Gastrocnemius medialis (tissue), 4 donors: ENCODE results near the gene PCOLCE2. TPM values are rescaled to one million over a fixed set of nuclear protein-coding genes. Genes with fewer than 3 reads are reported as not detected.

Source experiments
- ATAC-seq, 2 donors: fragments of 150-250 bp; one replicate each; pipeline ENCODE4 v1.9.1; 2016
- DNase-seq, 2 donors: peaks; one replicate each; pipeline ENCODE4 v3.0.0-alpha.2; 2019
- H3K27ac ChIP-seq, 4 donors: fragments of 200-600 bp; sonication (generic); 1 replicate in 1 of 4; 2 replicates in 3 of 4; pipeline ENCODE4 v1.5.1; 2016 to 2018; ENCODE audit warnings: mild to moderate bottlenecking in 2 of 4, moderate library complexity in 1 of 4
- H3K27me3 ChIP-seq, 3 donors: fragments of 200-600 bp; sonication (generic) in 2 of 3; 1 replicate in 1 of 3; 2 replicates in 2 of 3; pipeline versions ENCODE4 v1.5.1 to v1.6.0; 2016 to 2019; ENCODE audit warnings: mild to moderate bottlenecking in 1 of 3, moderate library complexity in 1 of 3
- H3K36me3 ChIP-seq, 2 donors: fragments of 200-600 bp; sonication (generic) in 1 of 2; one replicate each; pipeline ENCODE4 v1.5.1; 2017 to 2018
- H3K4me1 ChIP-seq, 2 donors: fragments of 200-600 bp; sonication (generic) in 1 of 2; one replicate each; pipeline ENCODE4 v1.5.1; 2016 to 2017; ENCODE audit warnings: mild to moderate bottlenecking in 2 of 2
- H3K4me3 ChIP-seq, 4 donors: fragments of 200-600 bp; sonication (generic) in 3 of 4; 1 replicate in 1 of 4; 2 replicates in 3 of 4; pipeline ENCODE4 v1.5.1; 2016 to 2019; ENCODE audit warnings: mild to moderate bottlenecking in 2 of 4
- H3K9me3 ChIP-seq, 3 donors: fragments of 200-600 bp; sonication (generic) in 2 of 3; 1 replicate in 1 of 3; 2 replicates in 2 of 3; pipeline ENCODE4 v1.5.1; 2016 to 2019
- CTCF ChIP-seq, 5 experiments: fragments of 450-650 bp in 3 of 5; fragments of 200-600 bp in 2 of 5; sonication (generic) in 2 of 5; IDR thresholded peaks in 4 of 5; conservative IDR thresholded peaks in 1 of 5; 1 replicate in 4 of 5; 2 replicates in 1 of 5; pipeline ENCODE4 v1.5.1; 2016 to 2019; ENCODE audit warnings: antibody characterized with exemption in 5 of 5, mild to moderate bottlenecking in 3 of 5, moderate library complexity in 3 of 5
- POLR2A ChIP-seq, 2 donors: fragments of 450-650 bp; IDR thresholded peaks; one replicate each; pipeline ENCODE4 v1.6.1; 2017; ENCODE audit warnings: antibody characterized with exemption in 2 of 2, mild to moderate bottlenecking in 2 of 2, moderate library complexity in 2 of 2
- in situ Hi-C, 4 donors: fragments of 200-750 bp; cut with MboI; loops; one replicate each; pipeline versions ENCODE4 v1.15.0 to v1.8.0; 2017; ENCODE audit warnings: low sequenced_read_pairs in 4 of 4
- intact Hi-C: fragments of 100-400 bp; cut with DNase I; formaldehyde crosslinking; loops from one replicate; pipeline ENCODE4 v1.15.1; 2023; ENCODE audit warnings: low total_unique reads
- total RNA-seq, 4 donors: library from RNA; depleted of rRNA; stranded (reverse); fragments of >200 nt; gene quantifications; one replicate each; pipeline versions ENCODE4 v1.1.0 to v1.2.3, GENCODE V29; 2016

The PCOLCE2 gene
- total RNA-seq, 4 donors from 2014 or later = 2.5 to 17.2 (median 4.0) TPM

GRCh38 chr3:142909282-142909681, 20.4 kb upstream of the PCOLCE2 start:
- ATAC-seq (no peak), DNase-seq (no peak)
- Histone ChIP-seq H3K27ac (no peak overlapping the region), H3K4me3 (no peak overlapping the region), H3K36me3 (no peaks in the 10 kb centered on the region), H3K4me1 (no peaks in the 10 kb centered on the region), H3K9me3 (no peaks in the 10 kb centered on the region), H3K27me3 (no peaks in the 10 kb centered on the region)
- in situ Hi-C loops (no loop called here), intact Hi-C loops (no loop called here)
- TF ChIP-seq CTCF (IDR thresholded peaks at IDR 0.05 in 4 of 5, conservative IDR thresholded peaks at IDR 0.05 in 1 of 5) = no peak
- no peak for TF ChIP-seq POLR2A (IDR thresholded peaks at IDR 0.05)

- Histone ChIP-seq H3K27ac (no peak overlapping the region), H3K9me3 (no peaks in the 10 kb centered on the region), H3K27me3 (no peaks in the 10 kb centered on the region), H3K4me3 (no peak overlapping the region), H3K36me3 (no peaks in the 10 kb centered on the region), H3K4me1 (no peaks in the 10 kb centered on the region)
- in situ Hi-C loops (no loop called here), intact Hi-C loops (no loop called here)
- no peak for TF ChIP-seq CTCF (IDR thresholded peaks at IDR 0.05 in 4 of 5, conservative IDR thresholded peaks at IDR 0.05 in 1 of 5)
- no peak for TF ChIP-seq POLR2A (IDR thresholded peaks at IDR 0.05)
- ATAC-seq = no peak
- no peak for DNase-seq
Observed at GRCh38 chr3:142907996-142908395, 19.1 kb upstream of the PCOLCE2 start.

- H3K4me1 ChIP-seq = no peaks in the 10 kb centered on the region
- no peaks in the 10 kb centered on the region for H3K27me3 ChIP-seq
- no peaks in the 10 kb centered on the region for H3K36me3 ChIP-seq
- no peak for DNase-seq
- intact Hi-C loops = no loop called here
- H3K9me3 ChIP-seq = no peaks in the 10 kb centered on the region
- no peak for ATAC-seq
- in situ Hi-C loops = no loop called here
- H3K27ac ChIP-seq = no peak overlapping the region
- no peak overlapping the region for H3K4me3 ChIP-seq
- TF ChIP-seq POLR2A (IDR thresholded peaks at IDR 0.05) (no peak), CTCF (IDR thresholded peaks at IDR 0.05 in 4 of 5, conservative IDR thresholded peaks at IDR 0.05 in 1 of 5) (no peak)
Observed at GRCh38 chr3:142904639-142905436, 16.0 kb upstream of the PCOLCE2 start.

GRCh38 chr3:142902356-142902755, 13.5 kb upstream of the PCOLCE2 start:
- no peak for TF ChIP-seq CTCF (IDR thresholded peaks at IDR 0.05 in 4 of 5, conservative IDR thresholded peaks at IDR 0.05 in 1 of 5)
- no peaks in the 10 kb centered on the region for H3K9me3 ChIP-seq
- H3K27ac ChIP-seq = no peak overlapping the region
- intact Hi-C loops = no loop called here
- no peak for DNase-seq
- in situ Hi-C loops = no loop called here
- no peaks in the 10 kb centered on the region for H3K36me3 ChIP-seq
- H3K4me3 ChIP-seq = no peak overlapping the region
- no peaks in the 10 kb centered on the region for H3K4me1 ChIP-seq
- H3K27me3 ChIP-seq = no peaks in the 10 kb centered on the region
- no peak for ATAC-seq
